CD4-positive, alpha-beta T cell treated with Interleukin-2 at 100 ng/mL for 4 hours (primary cell): ENCODE data around the gene RNH1.

ENCODE experiments used
- DNase-seq: peaks from one replicate; pipeline ENCODE4 v3.0.0-alpha.2; 2020; ENCODE audit warnings: low spot score

RNH1 gene

GRCh38 chr11:506995-507726 is at the start of gene RNH1:
TSS of gene RNH1 (minus strand) at chr11:507242. CDS start at chr11:502162, 5,080 bp downstream.
- peak; percentile 98 for DNase-seq

GRCh38 chr11:555780-556661 is 49.0 kb upstream of the RNH1 start:
- DNase-seq = no peak

DNA sequence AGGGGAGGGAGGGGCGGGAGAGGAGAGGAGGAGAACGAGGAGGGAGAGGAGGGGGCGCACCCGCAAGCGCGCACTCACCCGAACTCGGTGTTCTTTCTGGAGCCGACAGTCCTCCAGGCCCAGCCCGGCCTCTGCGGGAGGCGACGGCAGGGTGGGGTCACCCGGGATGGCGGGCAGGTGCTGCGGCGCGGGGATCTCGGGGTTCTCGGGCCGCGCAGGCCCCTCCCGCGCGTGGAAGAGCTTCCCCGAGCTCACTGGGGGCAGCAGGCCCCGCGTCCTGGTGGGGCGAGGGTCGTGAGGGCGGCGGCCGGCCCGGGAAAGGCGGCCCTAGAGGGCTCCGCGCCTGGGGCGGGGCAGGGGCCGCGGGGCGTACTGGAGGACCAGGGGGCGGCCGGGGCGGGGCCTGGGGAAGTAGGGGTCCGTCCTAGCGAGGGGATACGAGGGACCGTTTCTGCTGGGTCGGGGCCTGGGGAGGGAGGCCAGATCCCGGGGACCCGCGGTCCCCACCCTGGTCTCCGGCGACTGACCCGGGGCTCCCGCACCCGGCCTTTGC is 48.3 kb upstream of the RNH1 start:
- DNase-seq = no peak

DNA sequence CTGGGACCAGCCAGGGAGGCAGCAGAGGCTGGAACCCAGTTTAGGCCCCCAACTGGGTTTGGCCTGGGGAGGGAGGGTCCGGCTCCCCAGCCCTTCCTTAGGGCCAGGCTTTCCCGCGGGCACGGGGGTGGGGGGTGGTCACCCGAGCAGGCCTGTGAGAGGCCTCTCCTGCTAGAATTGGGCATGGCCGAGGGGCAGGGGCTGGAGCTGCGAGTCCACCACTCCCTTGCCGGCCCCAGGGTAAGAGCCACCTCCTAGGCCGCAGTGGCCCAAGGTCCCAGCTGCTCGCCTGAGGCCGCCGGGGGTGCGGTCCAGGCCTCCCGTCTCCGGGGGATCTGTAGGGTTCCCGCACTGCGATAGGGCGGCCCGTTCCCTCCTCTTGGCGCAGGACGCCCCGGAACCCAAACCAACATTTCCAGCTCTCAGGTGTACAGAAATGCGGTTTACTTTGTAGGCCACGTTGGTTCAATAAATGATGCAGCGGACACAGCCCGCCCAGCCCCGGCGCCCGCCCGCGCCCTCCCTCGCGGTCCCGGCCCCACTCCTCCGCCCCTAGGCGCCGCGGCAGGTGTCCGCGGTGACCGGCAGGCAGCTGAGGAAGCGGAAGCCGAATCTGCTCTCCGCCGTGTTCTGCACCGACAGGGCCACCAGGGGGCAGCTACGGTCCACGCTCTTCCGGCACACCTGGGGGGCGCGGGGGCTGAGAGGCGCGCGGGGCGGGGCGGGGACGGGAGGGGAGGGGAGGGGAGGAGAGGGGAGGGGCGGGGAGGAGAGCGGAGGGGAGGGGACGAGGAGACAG is 47.6 kb upstream of the RNH1 start:
- peak; percentile 80 for DNase-seq

DNA sequence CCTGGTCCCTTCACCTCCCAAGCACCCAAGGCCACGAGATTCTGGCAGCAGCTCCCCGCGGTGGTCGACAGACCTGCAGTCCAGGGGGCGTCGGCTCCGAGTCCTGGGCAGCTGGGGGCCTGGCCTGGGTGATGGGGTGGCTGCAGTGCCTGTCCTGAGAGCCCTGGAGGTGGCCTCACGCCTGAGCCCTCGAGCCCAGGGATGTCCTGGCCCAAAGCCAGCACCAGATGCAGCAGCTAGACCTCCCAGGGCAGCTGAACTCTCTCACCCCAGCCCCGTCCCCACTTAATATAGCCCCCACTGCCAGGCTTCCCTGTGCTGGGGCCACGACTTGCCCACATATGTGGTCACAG is 46.9 kb upstream of the RNH1 start:
- no peak for DNase-seq

- no peak for DNase-seq
These were observed 46.3 kb upstream of the RNH1 start for GRCh38 chr11:553083-553987.

GRCh38 chr11:551596-551995 is 44.6 kb upstream of the RNH1 start:
- no peak for DNase-seq

- DNase-seq = no peak
These were observed 44.1 kb upstream of the RNH1 start for GRCh38 chr11:551131-551530.

- DNase-seq = no peak
These were observed 43.7 kb upstream of the RNH1 start for GRCh38 chr11:550746-551085.

- no peak for DNase-seq
These were observed 43.1 kb upstream of the RNH1 start for GRCh38 chr11:550021-550745.

DNA sequence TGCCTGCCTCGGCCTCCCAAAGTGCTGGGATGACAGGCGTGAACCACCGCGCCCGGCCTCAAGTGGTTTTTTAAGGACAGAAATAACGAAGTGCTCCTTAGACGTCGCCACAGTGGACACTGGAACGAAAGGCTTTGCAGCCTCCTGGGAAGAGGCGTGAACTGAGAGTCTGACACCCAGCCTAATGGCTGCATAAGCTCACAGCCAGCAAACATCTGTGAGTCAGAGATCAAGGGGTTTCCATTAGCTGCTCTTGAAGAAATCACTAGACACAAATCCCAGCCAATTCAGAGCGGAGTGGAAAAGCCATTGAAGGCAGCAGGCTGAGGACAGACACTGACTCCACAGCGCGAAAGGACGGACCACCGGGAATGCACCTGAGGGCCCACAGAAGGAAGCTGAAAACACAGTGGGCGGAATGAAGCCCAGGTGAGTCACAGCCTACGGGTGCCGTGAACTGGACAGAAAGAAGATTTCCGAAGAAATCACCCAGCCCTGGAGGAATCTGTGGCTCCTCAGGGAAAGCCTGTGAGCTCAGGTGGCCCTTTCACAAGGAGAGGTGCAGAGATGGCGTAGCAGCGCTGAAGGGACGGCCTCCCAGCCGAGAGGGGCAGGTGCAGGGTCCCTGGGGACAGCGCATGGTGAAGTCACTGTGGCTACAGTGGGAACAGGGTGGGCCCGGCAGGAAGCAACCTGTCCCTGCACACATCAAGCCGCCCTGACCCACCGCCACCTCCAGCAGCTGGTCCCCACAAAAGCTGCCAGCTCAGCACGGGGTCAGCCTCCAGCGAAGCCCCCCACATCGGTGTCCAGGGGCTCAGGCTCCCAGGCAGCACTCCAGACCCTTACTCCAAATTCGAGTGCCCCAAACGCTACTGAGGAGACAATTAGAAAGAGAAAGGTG is 41.9 kb upstream of the RNH1 start:
- no peak for DNase-seq

DNA sequence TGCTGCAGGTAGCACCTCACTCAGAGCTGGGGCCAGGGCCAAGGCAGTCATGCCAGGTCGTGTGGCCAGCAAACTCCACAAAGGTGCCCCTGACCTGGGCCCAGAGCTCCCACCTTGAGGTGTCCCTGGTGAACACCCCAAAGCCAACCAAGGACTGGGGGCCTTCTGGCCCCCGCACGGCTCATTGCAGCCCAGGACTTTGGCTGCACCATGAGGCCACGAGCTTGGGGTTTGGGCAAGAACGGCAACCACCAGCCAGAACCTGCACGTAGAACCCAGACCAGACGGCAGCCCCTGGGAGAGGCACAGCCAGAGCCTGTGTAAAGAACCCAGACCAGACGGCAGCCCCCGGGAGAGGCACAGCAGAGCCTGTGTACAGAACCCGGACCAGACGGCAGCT is 38.1 kb upstream of the RNH1 start:
- DNase-seq = no peak

DNA sequence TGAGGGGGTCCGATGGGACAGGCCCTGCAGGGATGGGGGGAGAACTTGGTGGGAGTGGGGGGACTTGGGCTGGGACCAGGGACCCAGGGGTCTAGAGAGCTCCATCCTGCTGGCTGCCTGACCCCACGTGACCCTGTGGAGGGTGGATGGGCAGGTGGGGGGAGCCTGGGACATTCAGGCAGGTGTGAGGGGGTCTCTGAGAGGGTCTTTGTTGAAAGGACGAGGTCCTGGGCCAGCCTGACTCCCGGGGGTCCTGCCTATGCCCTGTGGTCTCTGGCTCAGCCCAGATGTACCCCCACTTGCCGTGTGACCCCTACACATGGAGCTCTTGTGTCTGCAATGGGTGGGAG is 37.8 kb upstream of the RNH1 start:
- DNase-seq = no peak

DNA sequence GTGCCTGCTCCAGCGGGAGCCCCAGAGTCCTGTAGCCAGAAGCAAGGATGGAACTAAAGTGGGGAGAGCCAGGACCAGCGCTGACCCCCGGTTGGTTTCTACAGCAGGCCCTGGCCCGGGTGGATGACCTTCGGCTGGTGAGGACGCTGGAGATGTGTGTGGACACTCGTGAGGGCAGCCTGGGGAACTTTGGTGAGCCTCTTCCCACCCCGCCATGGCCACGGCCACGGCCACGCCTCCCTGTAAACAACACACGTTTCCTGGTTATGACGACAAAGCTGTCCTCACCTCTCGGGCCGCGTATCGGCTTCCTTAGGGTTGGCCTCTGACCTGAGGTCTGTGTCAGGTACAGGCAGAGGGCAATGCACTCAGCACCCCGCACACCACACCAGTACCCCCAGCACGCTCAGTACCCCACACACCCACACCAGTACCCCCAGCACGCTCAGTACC is 34.4 kb upstream of the RNH1 start:
- no peak for DNase-seq

- DNase-seq = no peak
These were observed 33.8 kb upstream of the RNH1 start for GRCh38 chr11:540583-541432.

DNA sequence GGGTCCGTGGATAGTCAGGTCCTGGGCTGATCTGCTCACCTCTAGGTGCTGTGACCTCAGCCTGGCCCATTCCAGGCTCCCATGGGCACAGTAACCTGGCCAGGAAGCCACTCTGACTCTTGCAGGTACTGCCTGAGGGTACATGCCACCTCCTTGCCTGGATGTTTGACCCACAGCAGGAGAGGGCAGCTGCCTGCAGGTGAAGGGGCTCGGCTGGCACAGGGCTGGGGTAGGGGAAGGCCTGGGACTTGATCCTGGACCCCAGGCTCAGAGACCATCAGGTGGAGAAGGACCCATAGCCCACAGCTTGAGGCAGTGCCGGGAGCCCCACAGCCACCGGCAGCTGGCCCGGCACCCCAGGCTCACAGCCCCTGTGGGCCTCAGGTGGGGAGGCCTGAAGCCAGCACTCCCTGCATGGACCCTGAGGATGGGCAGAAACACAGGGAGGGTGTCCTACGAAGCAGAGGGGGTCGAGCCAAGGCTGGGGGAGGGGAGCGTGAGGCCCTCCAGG is 33.0 kb upstream of the RNH1 start:
- DNase-seq = no peak

DNA sequence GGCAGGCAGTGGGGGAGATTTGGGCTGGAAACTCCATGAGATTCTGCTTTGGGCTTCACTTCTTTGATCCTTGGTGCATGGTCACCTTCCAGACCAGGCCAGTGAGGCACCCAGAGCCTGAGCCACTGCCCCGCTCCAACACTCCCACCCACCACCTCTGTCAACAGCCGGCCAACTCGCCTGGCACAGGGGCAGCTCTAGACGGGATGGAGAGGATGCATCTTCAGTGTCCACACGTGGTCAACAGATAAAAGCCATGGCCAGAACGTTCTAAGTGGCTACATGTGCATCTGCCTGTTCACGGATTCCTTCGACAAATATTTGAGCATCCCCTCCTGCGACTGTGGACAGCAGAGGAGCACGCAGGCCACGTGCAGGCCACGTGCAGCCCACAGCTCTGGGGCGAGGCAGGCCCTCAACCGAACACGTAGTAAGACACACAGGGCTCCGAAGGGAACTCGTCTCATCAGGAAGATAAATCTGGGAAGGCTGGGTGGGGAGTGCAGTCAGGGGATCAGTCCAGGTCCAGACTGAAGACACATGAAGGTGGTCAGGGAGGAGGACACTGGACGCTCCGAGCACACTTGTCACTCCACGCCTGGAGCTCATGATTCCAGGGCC is 31.5 kb upstream of the RNH1 start:
- DNase-seq = no peak
